K562 (cell line): ENCODE data around the gene CHRND.

Experiments used
- CEBPB ChIP-seq: fragments of 450-650 bp; IDR thresholded peaks from 2 replicates; pipeline ENCODE4 v1.6.1; 2016; ENCODE audit warnings: missing genetic modification characterization, missing compliant biosample characterization
- CREBBP ChIP-seq: IDR thresholded peaks from one replicate; pipeline ENCODE4 v1.6.1; 2012; ENCODE audit warnings: low read depth, mild to moderate bottlenecking, control low read depth, inconsistent platforms, low read length
- MXI1 ChIP-seq: IDR thresholded peaks from 2 replicates; pipeline ENCODE4 v1.6.1; 2011; ENCODE audit warnings: low read depth, mild to moderate bottlenecking, improper control_type of control experiment, low read length
- NR1H2 ChIP-seq: sonication (generic); formaldehyde crosslinking; IDR thresholded peaks from 2 replicates; pipeline ENCODE4 v1.4.0; 2020; ENCODE audit warnings: mild to moderate bottlenecking, missing genetic modification reagents
- RERE ChIP-seq: sonication (generic); formaldehyde crosslinking; IDR thresholded peaks from 2 replicates; pipeline ENCODE4 v1.8.0; 2023; ENCODE audit warnings: missing genetic modification reagents, mild to moderate bottlenecking, borderline replicate concordance
- SMARCC2 ChIP-seq: fragments of 450-650 bp; IDR thresholded peaks from 2 replicates; pipeline ENCODE4 v1.6.1; 2017; ENCODE audit warnings: antibody characterized with exemption, moderate library complexity, mild to moderate bottlenecking, low read depth
- SP1 ChIP-seq: sonication (generic); formaldehyde crosslinking; IDR thresholded peaks from 2 replicates; pipeline ENCODE4 v1.8.1; 2022; ENCODE audit warnings: mild to moderate bottlenecking, missing genetic modification reagents

DNA sequence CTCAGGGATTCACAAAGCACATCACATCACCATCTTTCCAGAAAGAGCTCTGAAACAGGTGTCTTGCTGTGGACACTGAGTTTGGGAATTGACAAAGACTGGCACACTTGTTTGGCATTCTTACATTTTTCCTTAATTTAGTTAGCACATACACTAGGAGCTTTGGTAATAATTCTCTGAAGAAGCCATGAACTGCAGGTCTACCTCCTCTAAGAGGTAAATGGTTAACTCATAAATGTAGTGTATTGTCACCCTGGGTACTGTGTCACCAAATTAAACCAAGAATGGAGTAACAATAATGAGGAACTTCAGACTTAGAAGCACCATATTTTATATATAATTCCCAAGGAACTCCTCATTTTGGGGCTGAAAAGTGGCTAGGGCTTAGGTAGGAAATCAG, 47.1 kb downstream of the CHRND start:
- TF ChIP-seq MXI1, result no peak
- no peak for TF ChIP-seq NR1H2 (CRISPR knock-in tag)
- no peak for TF ChIP-seq SMARCC2
- TF ChIP-seq SP1 (CRISPR knock-in tag), result no peak
- no peak for TF ChIP-seq CREBBP
- no peak for TF ChIP-seq CEBPB (tag)
- TF ChIP-seq RERE (CRISPR knock-in tag), result no peak
